GM23248 (cell line): ENCODE data around the gene SCGB1C1.

ENCODE experiments used
- EZH2 ChIP-seq: fragments of 200-600 bp; sonication (generic); IDR thresholded peaks from 2 replicates; pipeline ENCODE4 v1.6.1; 2018; ENCODE audit warnings: antibody characterized with exemption, mild to moderate bottlenecking; ENCODE audit not compliant: insufficient read depth, poor library complexity, severe bottlenecking
- EZH2phosphoT487 ChIP-seq: fragments of 200-600 bp; sonication (generic); IDR thresholded peaks from 2 replicates; pipeline ENCODE4 v1.6.1; 2018; ENCODE audit warnings: antibody characterized with exemption, moderate library complexity, mild to moderate bottlenecking, low read depth; ENCODE audit not compliant: insufficient read depth

- TF ChIP-seq EZH2 (no peak), EZH2phosphoT487 (no peak)
Observed at GRCh38 chr11:218815-219593, 26.1 kb downstream of the SCGB1C1 start.
